HG03457 (cell line): Measurements from ENCODE around the gene GNRH2.
"Not testable (repeated sequence)": the region's sequence is repeated elsewhere in the genome, so short reads cannot be mapped to it uniquely, and the experiment has no call there.

ENCODE experiments used
- ATAC-seq: cut with Tn5 transposase; IDR thresholded peaks from one replicate; pipeline ENCODE4 v1.9.1; 2021; ENCODE audit warnings: moderate number of reproducible peaks; ENCODE audit not compliant: unreplicated experiment

The GNRH2 gene

DNA sequence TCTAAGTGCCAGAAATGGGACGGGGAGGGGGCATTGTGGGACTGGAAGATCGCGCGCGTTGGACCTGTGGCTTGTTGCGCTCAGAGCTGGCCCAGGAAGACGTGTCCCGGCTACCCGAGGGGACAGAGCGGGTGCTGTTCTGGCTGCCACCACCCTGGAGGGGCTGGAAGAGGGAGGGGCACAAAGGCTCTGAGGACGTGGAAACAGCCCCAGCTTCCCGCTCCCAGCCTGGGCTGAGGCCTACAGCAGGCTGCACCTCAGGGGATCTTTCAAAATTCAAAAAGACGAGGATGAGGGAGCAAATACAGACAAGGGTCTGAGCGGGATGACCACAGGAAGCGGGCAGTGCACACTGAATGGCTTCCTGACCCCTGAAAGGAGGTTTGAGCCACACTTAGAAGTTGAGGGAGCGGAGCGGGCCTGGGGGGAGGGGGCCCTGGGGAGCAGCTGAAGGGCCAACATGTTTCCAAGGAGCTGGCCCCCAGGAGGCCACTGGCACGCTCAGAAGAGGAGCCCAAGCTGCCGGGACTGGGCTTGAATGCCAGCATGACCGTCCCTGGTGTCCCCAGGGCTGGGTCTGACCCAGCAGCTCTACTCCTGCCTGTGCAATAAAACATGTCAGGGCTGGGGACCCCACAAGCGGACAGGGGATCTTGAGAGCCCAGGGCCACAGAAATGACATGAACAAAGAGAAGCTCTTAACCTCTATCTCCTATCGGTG, 29.3 kb downstream of the GNRH2 start:
- no peak for ATAC-seq

- ATAC-seq = not testable (repeated sequence)
These were observed 29.8 kb downstream of the GNRH2 start for GRCh38 chr20:3073251-3073643.

DNA sequence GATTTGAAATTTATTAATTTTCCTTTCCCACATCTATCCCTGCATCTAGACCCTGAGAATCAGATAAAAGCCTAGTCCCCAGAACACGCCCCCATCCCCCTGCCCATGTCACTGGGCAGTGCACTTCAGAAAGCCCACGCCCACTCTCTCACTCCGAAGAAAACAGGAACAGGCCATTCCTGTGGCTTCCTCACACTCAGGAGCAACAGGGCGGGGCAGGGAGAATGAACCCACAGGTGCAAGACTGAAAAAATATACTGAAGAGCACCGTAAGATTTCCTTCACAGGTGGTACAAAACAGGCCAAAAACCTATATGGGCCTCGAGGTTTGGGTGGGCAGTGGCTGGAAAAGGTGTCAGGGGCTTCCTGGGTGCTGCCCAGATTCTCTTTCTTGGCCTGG, 31.4 kb downstream of the GNRH2 start:
- ATAC-seq = no peak

GRCh38 chr20:3075315-3075714, 31.9 kb downstream of the GNRH2 start:
- ATAC-seq = not testable (repeated sequence)

- no peak for ATAC-seq
These were observed 34.3 kb downstream of the GNRH2 start for GRCh38 chr20:3077618-3078134.

GRCh38 chr20:3080939-3081388, 37.5 kb downstream of the GNRH2 start:
- no peak for ATAC-seq

GRCh38 chr20:3081641-3082040, 38.2 kb downstream of the GNRH2 start:
- no peak for ATAC-seq

GRCh38 chr20:3082306-3082951, 39.0 kb downstream of the GNRH2 start:
- no peak for ATAC-seq

GRCh38 chr20:3082955-3083952, 39.8 kb downstream of the GNRH2 start:
- no peak for ATAC-seq

- no peak for ATAC-seq
These were observed 41.0 kb downstream of the GNRH2 start, which contains the start of gene AVP for GRCh38 chr20:3084283-3084985. AVP (minus strand) TSS chr20:3084724; CDS start chr20:3084674, 50 bp downstream.

GRCh38 chr20:3084986-3085360, 41.6 kb downstream of the GNRH2 start:
- no peak for ATAC-seq

DNA sequence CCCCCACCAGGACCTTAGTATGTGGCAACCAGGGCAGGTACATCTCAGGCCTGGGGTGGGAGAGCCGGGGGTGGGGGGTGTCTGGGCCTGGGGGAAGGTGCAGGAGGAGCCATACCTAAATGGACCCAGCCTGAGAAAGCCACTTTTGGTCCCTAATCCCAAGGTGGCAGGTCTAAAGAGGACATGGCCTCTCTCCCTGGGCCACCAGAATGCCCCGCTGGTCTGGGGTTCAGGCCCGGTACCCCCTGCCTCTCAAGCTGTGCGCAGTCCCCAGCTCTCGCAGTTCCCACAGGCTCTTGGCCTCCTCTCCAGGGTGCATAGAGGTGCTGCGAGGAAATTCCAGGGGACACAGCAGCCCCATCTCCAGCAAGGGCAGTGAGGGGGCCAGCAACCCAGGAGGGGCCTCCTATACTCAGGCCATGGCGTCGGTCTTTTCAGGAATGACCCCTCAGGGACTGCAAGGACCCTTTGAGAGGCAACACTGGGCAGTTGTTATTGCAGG, 42.2 kb downstream of the GNRH2 start:
- ATAC-seq = no peak

DNA sequence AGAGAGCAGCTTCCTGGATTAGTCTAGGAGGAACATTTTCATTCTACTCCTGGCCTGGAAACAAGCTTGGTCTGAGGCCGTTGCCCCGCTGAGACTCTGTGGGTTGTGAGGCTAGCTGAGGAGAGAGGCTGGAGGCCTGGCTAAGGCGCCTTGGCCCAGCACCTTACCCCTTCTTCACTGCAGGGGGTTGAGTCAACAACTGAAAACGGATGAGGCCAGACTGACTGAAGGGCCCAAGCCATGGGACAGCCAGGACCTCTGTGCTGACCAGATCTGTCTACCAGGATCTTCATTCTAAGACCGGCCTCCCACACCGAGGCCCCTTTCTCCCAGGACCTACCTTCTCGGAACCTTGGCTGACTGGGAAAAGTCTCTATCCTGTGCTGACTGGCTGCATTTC, 44.6 kb downstream of the GNRH2 start:
- no peak for ATAC-seq

DNA sequence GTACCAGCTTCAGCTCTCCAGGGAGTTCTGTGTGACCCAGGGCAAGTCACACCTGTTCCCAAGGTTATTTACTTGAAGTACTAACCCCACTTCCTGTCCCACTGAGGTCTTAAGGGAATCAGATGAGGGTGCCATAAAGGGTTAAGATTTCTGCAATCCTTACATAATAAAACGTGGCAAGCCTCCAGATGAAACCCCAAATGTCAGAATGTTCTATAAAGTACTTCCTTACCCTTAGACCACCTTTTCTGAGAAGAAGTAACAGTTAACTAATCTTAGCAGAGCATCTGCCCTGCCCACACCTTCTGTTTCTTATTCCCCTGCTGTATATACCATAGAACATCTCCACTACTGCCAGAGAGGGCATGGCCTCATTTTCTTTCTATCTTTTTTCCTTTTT, 47.1 kb downstream of the GNRH2 start:
- no peak for ATAC-seq

DNA sequence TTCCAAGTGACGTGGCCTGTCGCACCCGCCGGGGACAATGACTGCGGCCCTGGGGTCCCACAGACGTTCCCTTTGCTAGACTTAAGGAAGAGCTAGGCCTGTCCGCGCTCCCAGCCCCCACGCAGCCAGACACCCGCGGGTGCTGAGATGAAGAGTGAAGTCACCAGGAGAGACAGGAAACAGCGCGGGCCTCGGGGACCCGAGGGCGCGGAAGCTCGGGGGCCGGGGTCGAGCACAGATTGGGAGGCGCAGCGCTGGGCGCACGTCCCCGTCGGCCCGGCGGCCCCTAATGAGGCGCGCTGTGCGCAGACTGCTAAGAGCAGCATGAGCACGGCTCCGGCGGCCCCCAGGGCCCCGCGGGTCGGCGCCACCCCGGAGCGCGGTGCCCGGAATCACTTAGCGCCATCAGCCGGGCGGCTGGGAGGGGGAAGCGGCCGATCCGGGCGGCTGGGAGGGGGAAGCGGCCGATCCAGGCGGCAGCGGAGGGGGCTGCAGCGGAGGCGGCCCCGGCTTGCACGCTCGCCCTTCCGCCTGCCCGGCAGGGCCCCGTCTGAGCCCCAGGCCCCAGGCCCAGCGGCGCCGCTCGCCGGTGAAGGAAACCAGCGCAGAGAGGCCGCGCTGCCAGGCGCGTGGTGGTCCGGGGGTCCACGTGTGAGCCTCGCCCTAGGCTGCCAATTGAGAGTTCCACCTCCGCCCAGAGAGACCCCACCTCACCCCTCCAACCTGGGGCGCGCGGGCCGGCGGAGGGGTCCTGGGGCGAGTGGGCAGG, 49.4 kb downstream of the GNRH2 start:
- ATAC-seq = no peak

- no peak for ATAC-seq
These were observed 50.5 kb downstream of the GNRH2 start for GRCh38 chr20:3093861-3094361.

GRCh38 chr20:3094848-3095629, 51.6 kb downstream of the GNRH2 start:
- ATAC-seq = no peak
